ENCODE results near the gene RANGAP1.
A peak's percentile ranks its signal among the peaks of the same experiment; 100 is the strongest.

Gene RANGAP1

DNA sequence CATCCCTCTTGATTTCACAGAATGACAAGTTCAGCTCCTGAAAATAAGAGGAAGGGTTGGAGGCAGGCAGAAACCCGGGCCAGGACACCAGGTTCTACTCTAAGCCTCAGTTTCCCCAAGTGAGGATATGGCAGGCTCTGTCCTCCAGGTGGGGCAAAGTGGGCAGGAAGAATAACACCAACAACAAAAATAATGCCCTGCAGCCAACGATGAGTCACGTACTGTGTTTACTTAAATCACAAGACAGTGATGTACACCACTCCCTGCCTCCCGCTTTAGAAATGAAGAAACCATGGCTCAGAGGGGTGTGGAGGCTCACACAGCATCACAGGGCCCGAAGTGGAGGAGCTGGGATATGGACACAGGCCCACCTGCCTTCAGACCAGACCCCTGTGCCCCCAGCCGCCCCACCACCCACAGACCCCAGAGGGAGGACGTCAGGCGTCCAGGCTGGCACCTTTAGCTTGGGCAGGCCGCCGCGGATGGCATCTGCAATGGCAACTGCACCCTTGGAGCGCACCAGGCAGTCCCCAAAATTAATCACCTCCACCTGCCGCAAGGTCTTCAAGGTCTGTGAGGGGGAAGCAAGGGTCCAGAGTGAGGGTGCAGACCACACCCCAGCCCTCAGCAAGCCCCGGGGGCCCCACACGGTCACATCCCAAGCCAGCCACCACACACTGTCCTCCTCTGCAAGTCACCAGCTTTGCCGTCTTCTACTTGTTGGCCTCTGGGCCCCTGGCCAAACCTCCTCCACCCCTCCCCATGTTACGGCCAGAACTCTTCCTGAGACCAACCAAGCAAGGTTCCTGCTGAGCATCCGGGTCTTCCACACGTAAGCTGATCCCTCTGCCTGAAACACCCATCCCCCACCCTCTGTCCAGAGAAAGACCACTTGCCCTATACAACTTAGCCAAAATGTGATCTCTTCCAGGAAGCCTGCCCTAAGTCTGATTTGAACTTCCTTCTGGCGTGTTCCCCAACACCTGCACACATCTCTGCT lies 29.4 kb downstream of the RANGAP1 start:
- no peak for DNase-seq

DNA sequence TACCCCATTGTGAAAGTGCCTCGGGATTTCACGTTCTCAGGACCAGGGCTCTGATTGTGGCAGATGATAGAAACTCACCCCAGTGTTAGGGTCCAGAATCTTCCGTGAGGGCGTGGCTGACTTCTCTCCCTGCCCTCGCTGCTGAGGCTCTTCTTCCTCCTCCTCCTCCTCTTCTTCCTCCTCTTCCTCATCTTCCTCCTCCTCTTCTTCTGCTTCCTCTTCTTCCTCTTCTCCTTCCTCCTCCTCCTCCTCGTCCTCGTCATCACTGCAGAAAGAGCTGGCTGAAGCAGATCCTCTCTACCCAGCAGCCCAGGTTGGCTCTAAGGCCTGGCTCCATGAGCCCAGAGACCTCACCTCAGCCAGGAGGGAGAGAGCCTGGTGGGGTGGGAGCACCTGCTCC lies 31.8 kb downstream of the RANGAP1 start:
- no peak for DNase-seq

DNA sequence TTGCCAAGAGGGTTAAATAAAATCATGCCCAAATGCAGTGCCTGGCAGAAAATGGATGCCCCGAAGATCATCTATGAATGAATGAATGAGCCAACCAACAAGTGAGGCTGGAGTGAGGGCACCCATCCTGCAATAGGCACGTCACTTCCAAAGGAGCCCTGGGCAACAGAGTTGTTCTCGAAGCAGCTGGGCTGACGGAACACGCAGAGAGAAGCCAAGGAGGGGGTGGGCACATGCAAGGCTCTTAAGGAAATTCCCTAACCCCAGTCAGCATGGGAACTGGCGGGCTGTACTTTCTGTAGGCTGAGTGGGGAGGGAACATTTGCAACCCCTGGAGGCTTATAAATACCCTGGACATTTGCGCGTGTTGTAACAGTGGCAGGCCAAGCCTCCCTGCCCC lies 33.6 kb downstream of the RANGAP1 start:
- DNase-seq = no peak

DNA sequence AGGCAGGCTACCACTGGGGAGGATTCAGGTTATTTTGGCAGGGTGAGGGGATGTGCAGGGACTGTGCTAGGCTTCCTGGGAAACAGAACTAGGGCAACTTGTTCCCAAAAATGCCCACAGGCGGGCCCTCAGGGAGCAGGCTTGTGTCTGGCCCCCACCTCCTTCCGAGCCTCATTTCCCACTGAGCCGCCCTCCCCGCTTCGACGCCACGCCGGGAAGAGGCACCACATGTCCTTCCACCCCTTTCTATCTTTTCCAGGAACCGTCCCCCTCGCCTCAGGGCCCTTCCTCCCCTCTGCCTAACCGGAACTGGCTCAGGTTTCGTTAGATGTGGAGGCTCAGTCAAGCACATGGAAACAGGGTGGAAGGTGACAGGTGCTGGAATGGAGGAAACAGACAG lies 35.9 kb downstream of the RANGAP1 start:
- DNase-seq = no peak

- no peak for DNase-seq
These were observed 36.5 kb downstream of the RANGAP1 start for GRCh38 chr22:41249442-41249841.

- no peak for DNase-seq
These were observed 37.2 kb downstream of the RANGAP1 start for GRCh38 chr22:41248758-41249157.

- DNase-seq = no peak
These were observed 37.7 kb downstream of the RANGAP1 start for GRCh38 chr22:41248314-41248713.

- no peak for DNase-seq
These were observed 38.3 kb downstream of the RANGAP1 start for GRCh38 chr22:41247703-41248102.

- no peak for DNase-seq
These were observed 40.0 kb downstream of the RANGAP1 start for GRCh38 chr22:41245917-41246499.

DNA sequence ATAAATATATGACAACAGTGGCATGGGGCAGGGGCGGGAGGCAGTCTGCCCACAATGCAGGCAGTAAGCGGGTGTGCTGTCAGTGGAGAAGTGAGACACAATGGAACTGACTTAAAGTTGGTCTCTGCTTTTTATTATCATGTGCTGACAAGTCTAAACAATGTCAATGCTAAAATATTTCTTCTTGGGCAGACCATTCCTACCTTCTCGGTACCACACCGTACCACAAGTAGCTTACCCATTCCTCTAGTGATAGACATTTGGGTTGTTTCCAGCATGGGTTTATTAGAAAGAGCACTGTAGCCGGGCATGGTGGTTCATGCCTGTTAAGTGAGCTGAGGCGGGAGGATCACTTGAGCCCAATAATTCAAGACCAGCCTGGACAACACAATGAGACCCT lies 42.6 kb downstream of the RANGAP1 start:
- no peak for DNase-seq

GRCh38 chr22:41242396-41243117 lies 43.4 kb downstream of the RANGAP1 start:
- DNase-seq = no peak

DNA sequence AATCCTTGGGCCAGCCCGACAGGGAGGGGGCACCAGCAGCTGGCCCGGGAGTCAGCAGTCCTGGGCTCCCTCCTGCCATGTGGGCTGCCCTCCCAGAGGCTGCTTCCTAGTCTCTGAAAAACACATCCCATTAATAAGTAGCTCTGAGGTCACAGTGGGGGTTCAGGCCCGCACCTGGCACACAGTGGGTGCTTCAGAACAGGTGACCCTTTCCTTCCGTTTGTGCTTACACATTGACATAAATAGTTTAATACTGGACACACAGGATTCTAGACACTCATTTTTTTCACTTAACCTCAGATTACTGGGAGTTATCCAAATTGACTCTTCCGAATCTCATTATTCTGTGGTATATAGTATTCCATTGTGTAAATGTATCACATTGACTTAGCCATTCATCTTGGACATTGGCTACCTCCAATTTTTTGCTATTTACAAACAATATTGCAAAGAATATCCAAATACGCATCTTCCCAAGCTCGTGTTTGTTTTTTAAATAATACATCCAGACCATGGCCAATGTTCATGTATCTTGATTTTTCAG lies 44.8 kb downstream of the RANGAP1 start:
- no peak for DNase-seq

- no peak for DNase-seq
These were observed 45.4 kb downstream of the RANGAP1 start, which contains the start of gene CHADL for GRCh38 chr22:41240377-41241132. Gene CHADL (minus strand): TSS chr22:41240931. CDS start chr22:41240881, 50 bp downstream.

GRCh38 chr22:41239443-41240128 lies 46.4 kb downstream of the RANGAP1 start:
- DNase-seq = no peak

- DNase-seq = no peak
These were observed 47.2 kb downstream of the RANGAP1 start for GRCh38 chr22:41238570-41239442.

DNA sequence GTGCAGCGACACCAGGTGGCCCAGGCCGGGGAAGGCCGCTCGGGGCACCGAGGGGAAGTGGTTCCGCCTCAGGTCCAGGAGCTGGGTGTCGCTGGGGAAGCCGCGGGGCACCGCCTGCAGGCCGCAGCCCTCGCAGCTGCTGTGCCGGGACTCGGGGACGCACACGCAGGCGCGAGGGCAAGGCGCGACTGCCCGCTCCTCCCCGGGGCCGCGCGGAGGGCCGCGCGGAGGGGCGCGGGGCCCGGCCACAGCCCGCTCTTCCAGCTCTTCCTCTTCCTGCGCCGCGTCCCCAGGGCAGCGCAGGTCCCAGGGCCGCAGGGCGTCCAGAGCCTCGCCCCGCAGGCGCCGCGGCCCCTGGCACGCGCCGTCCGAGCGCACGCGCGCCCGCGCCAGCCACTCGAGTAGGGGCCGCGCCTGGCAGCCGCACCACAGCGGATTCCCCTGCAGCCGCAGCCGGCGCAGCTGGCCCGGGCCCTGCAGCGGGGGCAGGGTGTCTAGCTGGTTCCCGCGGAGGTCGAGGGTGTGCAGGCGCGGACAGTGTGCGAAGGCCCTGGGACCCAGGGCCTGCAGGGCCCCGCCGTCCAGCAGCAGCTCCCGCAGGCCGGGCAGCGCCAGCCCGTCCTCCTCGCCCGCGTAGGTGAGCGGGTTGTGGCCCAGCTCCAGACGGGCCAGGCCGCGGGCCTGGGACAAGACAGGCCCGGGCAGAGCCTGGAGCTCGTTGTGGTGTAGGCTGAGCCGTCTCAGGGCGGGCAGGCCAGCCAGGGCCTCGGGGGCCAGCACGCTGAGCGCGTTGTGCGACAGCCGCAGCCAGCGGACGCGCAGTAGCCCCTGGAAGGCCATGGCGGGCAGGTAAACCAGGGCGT lies 48.0 kb downstream of the RANGAP1 start:
- peak; percentile 78 for DNase-seq

- no peak for DNase-seq
These were observed 48.8 kb downstream of the RANGAP1 start for GRCh38 chr22:41237036-41237706.

DNA sequence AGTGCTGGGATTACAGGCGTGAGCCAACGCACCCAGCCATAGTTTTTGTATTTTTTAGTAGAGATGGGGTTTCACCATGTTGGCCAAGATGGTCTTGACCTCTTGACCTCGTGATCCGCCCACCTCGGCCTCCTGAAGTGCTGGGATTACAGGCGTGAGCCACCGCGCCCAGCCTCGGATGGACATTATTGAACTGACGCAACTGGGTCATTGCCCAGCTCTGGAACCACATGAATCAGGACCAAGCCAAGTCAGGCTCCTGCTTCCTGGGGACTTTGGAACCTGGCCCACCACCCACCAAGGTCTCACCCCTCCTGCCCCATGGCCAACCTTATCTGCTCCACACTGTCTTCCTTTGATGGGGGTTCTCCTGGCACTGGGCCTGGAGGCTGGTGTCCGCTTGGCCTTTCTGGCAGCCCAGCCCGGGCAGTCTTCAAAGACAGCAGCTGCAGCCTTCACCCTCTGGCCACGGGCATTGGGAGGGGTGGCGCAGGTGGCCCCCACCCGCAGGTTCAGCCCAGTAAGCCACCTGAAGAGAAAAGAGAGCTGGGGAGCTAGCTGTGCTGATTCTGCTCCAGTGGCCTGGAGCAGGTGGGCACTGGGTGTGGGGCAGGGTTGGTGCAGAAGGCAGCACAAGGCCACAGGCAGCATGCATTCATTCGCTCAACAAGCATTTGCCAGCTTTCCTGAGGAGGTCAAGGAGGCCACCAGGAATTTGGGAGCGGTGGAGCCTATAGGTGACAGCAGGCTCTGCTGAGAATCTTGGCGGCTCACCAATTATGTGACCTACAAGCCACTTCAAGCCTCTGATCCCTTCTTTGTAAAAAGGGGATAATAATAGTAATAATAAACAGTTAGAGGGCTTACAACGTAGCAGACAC lies 50.9 kb downstream of the RANGAP1 start:
- DNase-seq = no peak

Measured in CD4-positive, alpha-beta T cell treated with Interleukin-4 for 4 hours (primary cell).